Duodenal mucosa (tissue), 2 donors: ENCODE results near the gene SMARCAL1.

ENCODE experiments used
- H3K27ac ChIP-seq: one replicate; pipeline ENCODE4 v1.7.0; 2013; ENCODE audit warnings: low read depth, low read length
- H3K27me3 ChIP-seq, 2 donors: one replicate each; pipeline ENCODE4 v1.7.0; 2013; ENCODE audit warnings: low read length in 2 of 2, control low read depth in 1 of 2; ENCODE audit not compliant: insufficient read depth in 2 of 2, control insufficient read depth in 1 of 2
- H3K36me3 ChIP-seq, 2 donors: one replicate each; pipeline ENCODE4 v1.7.0; 2013; ENCODE audit warnings: low read length in 2 of 2, control low read depth in 1 of 2; ENCODE audit not compliant: insufficient read depth in 2 of 2, control insufficient read depth in 1 of 2
- H3K4me1 ChIP-seq, 2 donors: one replicate each; pipeline ENCODE4 v1.7.0; 2013; ENCODE audit warnings: low read length in 2 of 2, control low read depth in 1 of 2; ENCODE audit not compliant: insufficient read depth in 2 of 2, control insufficient read depth in 1 of 2
- H3K4me3 ChIP-seq, 2 donors: one replicate each; pipeline ENCODE4 v1.7.0; 2013; ENCODE audit warnings: low read length in 2 of 2, low read depth in 1 of 2
- H3K9ac ChIP-seq, 2 donors: one replicate each; pipeline ENCODE4 v1.7.0; 2013; ENCODE audit warnings: low read length in 2 of 2, low read depth in 1 of 2
- H3K9me3 ChIP-seq, 2 donors: one replicate each; pipeline ENCODE4 v1.7.0; 2013; ENCODE audit warnings: low read length in 2 of 2, control low read depth in 1 of 2; ENCODE audit not compliant: control insufficient read depth in 1 of 2

SMARCAL1 gene

GRCh38 chr2:216414772-216415319, 2.6 kb downstream of the SMARCAL1 start:
- no peaks in the 10 kb centered on the region for H3K27me3 ChIP-seq
- H3K4me3 ChIP-seq = no peak overlapping the region
- no peaks in the 10 kb centered on the region for H3K9me3 ChIP-seq
- peaks cover 14 to 20% of the 10 kb centered on the region in 2 donors for H3K36me3 ChIP-seq
- H3K27ac ChIP-seq = no peak overlapping the region
- no peak overlapping the region for H3K9ac ChIP-seq
- peaks cover 0 to 5% of the 10 kb centered on the region in 2 donors for H3K4me1 ChIP-seq

GRCh38 chr2:216415541-216415940, 3.3 kb downstream of the SMARCAL1 start:
- H3K36me3 ChIP-seq = peaks cover 21 to 25% of the 10 kb centered on the region in 2 donors
- H3K27ac ChIP-seq = no peak overlapping the region
- H3K9ac ChIP-seq = no peak overlapping the region
- H3K4me1 ChIP-seq = peaks cover 0 to 5% of the 10 kb centered on the region in 2 donors
- no peaks in the 10 kb centered on the region for H3K27me3 ChIP-seq
- H3K9me3 ChIP-seq = no peaks in the 10 kb centered on the region
- H3K4me3 ChIP-seq = no peak overlapping the region

- H3K27ac ChIP-seq = no peak overlapping the region
- H3K27me3 ChIP-seq = no peaks in the 10 kb centered on the region
- H3K4me3 ChIP-seq = no peak overlapping the region
- peaks cover 0 to 5% of the 10 kb centered on the region in 2 donors for H3K4me1 ChIP-seq
- no peaks in the 10 kb centered on the region for H3K9me3 ChIP-seq
- peaks cover 25 to 35% of the 10 kb centered on the region in 2 donors for H3K36me3 ChIP-seq
- no peak overlapping the region for H3K9ac ChIP-seq
Measured at GRCh38 chr2:216416571-216417307, 4.5 kb downstream of the SMARCAL1 start.

GRCh38 chr2:216418981-216419380, 6.7 kb downstream of the SMARCAL1 start:
- no peaks in the 10 kb centered on the region for H3K27me3 ChIP-seq
- no peaks in the 10 kb centered on the region for H3K9me3 ChIP-seq
- H3K27ac ChIP-seq = no peak overlapping the region
- no peaks in the 10 kb centered on the region for H3K4me1 ChIP-seq
- H3K9ac ChIP-seq = no peak overlapping the region
- H3K4me3 ChIP-seq = no peak overlapping the region
- peaks cover 43 to 55% of the 10 kb centered on the region in 2 donors for H3K36me3 ChIP-seq

DNA sequence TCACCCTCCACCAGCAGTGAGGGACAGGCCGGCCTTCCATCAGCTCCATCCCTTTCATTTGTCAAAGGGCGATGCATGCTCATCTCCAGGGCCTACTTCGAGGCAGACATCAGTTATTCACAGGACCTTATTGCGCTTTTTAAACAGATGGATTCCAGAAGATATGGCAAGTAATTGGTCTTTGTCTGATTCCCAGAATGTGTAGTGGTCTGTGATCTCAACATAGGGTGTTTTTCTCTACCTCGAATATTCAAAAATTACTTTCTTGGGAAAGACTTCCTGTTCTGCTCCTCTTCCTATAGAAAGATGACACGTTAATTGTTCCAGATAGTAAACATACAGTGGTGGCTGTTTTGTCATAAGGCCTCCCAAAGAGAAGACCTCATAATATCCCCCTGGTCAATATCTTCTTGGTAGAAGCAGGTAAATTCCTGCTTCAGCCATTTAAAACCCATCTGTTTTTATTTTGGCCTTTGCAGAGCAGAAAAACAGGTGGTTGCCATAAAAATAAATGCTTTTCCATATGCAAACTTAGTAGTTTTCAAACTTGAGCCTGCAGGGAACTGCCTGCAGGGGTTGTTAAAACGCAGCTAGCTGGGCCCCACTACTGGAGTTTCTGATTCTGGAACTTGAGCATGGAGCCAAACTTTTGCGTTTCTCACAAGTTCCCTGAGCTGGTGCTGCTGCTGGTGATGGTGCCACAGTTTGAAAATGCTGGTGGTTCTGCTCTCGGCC, 8.2 kb downstream of the SMARCAL1 start:
- H3K27me3 ChIP-seq = no peaks in the 10 kb centered on the region
- H3K9ac ChIP-seq = no peak overlapping the region
- peaks cover 4 to 6% of the 10 kb centered on the region in 2 donors for H3K9me3 ChIP-seq
- H3K4me1 ChIP-seq = no peaks in the 10 kb centered on the region
- no peak overlapping the region for H3K4me3 ChIP-seq
- H3K36me3 ChIP-seq = peaks cover 52 to 70% of the 10 kb centered on the region in 2 donors
- H3K27ac ChIP-seq = no peak overlapping the region

- Histone ChIP-seq H3K36me3 (peaks cover 44 to 59% of the 10 kb centered on the region in 2 donors), H3K4me1 (no peaks in the 10 kb centered on the region), H3K9ac (no peak overlapping the region), H3K4me3 (no peak overlapping the region), H3K9me3 (peaks cover 4 to 6% of the 10 kb centered on the region in 2 donors), H3K27ac (no peak overlapping the region), H3K27me3 (no peaks in the 10 kb centered on the region)
Measured at GRCh38 chr2:216423071-216423470, 10.8 kb downstream of the SMARCAL1 start.

DNA sequence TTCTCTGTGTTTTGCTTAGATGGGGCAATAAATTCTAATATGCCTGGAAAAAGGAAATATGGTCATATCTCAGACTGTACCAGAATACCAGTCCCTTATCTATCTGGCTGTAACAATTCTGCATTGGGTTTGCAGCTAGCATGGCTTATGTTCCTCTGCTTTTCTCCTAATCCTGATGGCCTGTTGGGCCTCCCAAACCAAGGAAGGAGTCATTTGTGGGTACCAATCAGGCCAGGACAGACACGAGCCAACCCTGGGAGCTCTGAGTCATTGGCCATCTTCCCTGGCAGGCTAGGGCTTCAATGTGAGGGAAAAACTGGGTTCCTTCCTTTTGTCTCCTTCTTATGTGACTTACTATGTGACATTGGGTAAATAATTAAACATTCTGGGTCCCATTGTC, 12.0 kb downstream of the SMARCAL1 start:
- Histone ChIP-seq H3K4me3 (no peak overlapping the region), H3K36me3 (peaks cover 50 to 68% of the 10 kb centered on the region in 2 donors), H3K27me3 (no peaks in the 10 kb centered on the region), H3K27ac (no peak overlapping the region), H3K4me1 (no peaks in the 10 kb centered on the region), H3K9ac (no peak overlapping the region), H3K9me3 (peaks cover 4 to 6% of the 10 kb centered on the region in 2 donors)

- peaks cover 4 to 6% of the 10 kb centered on the region in 2 donors for H3K9me3 ChIP-seq
- no peaks in the 10 kb centered on the region for H3K27me3 ChIP-seq
- H3K27ac ChIP-seq = no peak overlapping the region
- no peak overlapping the region for H3K4me3 ChIP-seq
- no peaks in the 10 kb centered on the region for H3K4me1 ChIP-seq
- H3K9ac ChIP-seq = no peak overlapping the region
- H3K36me3 ChIP-seq = peaks cover 47 to 68% of the 10 kb centered on the region in 2 donors
Measured at GRCh38 chr2:216425008-216425787, 12.9 kb downstream of the SMARCAL1 start.

- Histone ChIP-seq H3K36me3 (peaks cover 43 to 72% of the 10 kb centered on the region in 2 donors), H3K27ac (no peak overlapping the region), H3K4me3 (no peak overlapping the region), H3K9ac (no peak overlapping the region), H3K9me3 (peaks cover 4 to 6% of the 10 kb centered on the region in 2 donors), H3K27me3 (no peaks in the 10 kb centered on the region), H3K4me1 (no peaks in the 10 kb centered on the region)
Measured at GRCh38 chr2:216426166-216426777, 14.0 kb downstream of the SMARCAL1 start.
